ENCODE data around the gene WDR1. TPM values are rescaled to one million over a fixed set of nuclear protein-coding genes. Genes with fewer than 3 reads are reported as not detected.

The WDR1 gene
- total and polyA plus RNA-seq, 4 donors = 159 to 593 (median 273) TPM

- WGBS, 2 donors = 81 to 85% methylated on average over 4 of the region's 4 CpGs
- intact Hi-C loops (cut with DNase I) = loop anchor here in 1 of 2 donors (1.0 to 2.0 kb wide), 2 partner anchors 10 to 13 kb away; partner anchors contain the start of gene WDR1
- ATAC-seq (ENCODE audit: low FRiP score) (no peak), DNase-seq (no peak)
- Histone ChIP-seq H3K27me3 (ENCODE audit: control insufficient read depth in 1 of 2, insufficient read depth in 2 of 2, low read length in 1 of 2) (no peaks in the 10 kb centered on the region), H3K27ac (ENCODE audit: low read depth in 1 of 2, low read length in 2 of 2) (peak overlapping the region; percentile 62 to 74), H3K4me1 (ENCODE audit: control insufficient read depth in 1 of 2, insufficient read depth in 2 of 2, low read length in 2 of 2) (peaks cover 5 to 24% of the 10 kb centered on the region in 2 donors), H3K36me3 (ENCODE audit: control insufficient read depth in 1 of 2, insufficient read depth in 2 of 2, low read length in 1 of 2) (peaks cover 0 to 4% of the 10 kb centered on the region in 2 donors), H3K9me3 (ENCODE audit: control insufficient read depth, low read length) (no peaks in the 10 kb centered on the region), H3K4me3 (ENCODE audit: low read length in 2 of 2) (no peak overlapping the region)
These were observed 10.7 kb downstream of the WDR1 start for GRCh38 chr4:10105920-10106319.

- no peak overlapping the region for H3K4me3 ChIP-seq (ENCODE audit: low read length in 2 of 2)
- H3K4me1 ChIP-seq (ENCODE audit: control insufficient read depth in 1 of 2, insufficient read depth in 2 of 2, low read length in 2 of 2) = peaks cover 5 to 24% of the 10 kb centered on the region in 2 donors
- H3K36me3 ChIP-seq (ENCODE audit: control insufficient read depth in 1 of 2, insufficient read depth in 2 of 2, low read length in 1 of 2) = peaks cover 0 to 4% of the 10 kb centered on the region in 2 donors
- ATAC-seq (ENCODE audit: low FRiP score) (no peak), DNase-seq (no peak)
- H3K27ac ChIP-seq (ENCODE audit: low read depth in 1 of 2, low read length in 2 of 2) = peak overlapping the region in 1 of 2 donors; percentile 23
- no peaks in the 10 kb centered on the region for H3K27me3 ChIP-seq (ENCODE audit: control insufficient read depth in 1 of 2, insufficient read depth in 2 of 2, low read length in 1 of 2)
- intact Hi-C loops (cut with DNase I) = no loop called here
- WGBS, 2 donors = 85 to 86% methylated on average over 4 of the region's 4 CpGs
- no peaks in the 10 kb centered on the region for H3K9me3 ChIP-seq (ENCODE audit: control insufficient read depth, low read length)
These were observed 11.2 kb downstream of the WDR1 start for GRCh38 chr4:10105421-10105820.

- H3K4me3 ChIP-seq (ENCODE audit: low read length in 2 of 2) = no peak overlapping the region
- 35 to 42% methylated on average over 6 of the region's 6 CpGs for WGBS, 2 donors
- no peak for ATAC-seq (ENCODE audit: low FRiP score)
- peaks cover 5 to 24% of the 10 kb centered on the region in 2 donors for H3K4me1 ChIP-seq (ENCODE audit: control insufficient read depth in 1 of 2, insufficient read depth in 2 of 2, low read length in 2 of 2)
- intact Hi-C loops (cut with DNase I) = no loop called here
- H3K27me3 ChIP-seq (ENCODE audit: control insufficient read depth in 1 of 2, insufficient read depth in 2 of 2, low read length in 1 of 2) = no peaks in the 10 kb centered on the region
- H3K9me3 ChIP-seq (ENCODE audit: control insufficient read depth, low read length) = no peaks in the 10 kb centered on the region
- H3K36me3 ChIP-seq (ENCODE audit: control insufficient read depth in 1 of 2, insufficient read depth in 2 of 2, low read length in 1 of 2) = peaks cover 0 to 2% of the 10 kb centered on the region in 2 donors
- peak overlapping the region; percentile 69 to 71 for H3K27ac ChIP-seq (ENCODE audit: low read depth in 1 of 2, low read length in 2 of 2)
- DNase-seq = no peak
These were observed 11.7 kb downstream of the WDR1 start for GRCh38 chr4:10104991-10105276.

GRCh38 chr4:10104211-10104990 is 12.2 kb downstream of the WDR1 start:
- peaks cover 5 to 18% of the 10 kb centered on the region in 2 donors for H3K4me1 ChIP-seq (ENCODE audit: control insufficient read depth in 1 of 2, insufficient read depth in 2 of 2, low read length in 2 of 2)
- H3K4me3 ChIP-seq (ENCODE audit: low read length in 2 of 2) = no peak overlapping the region
- intact Hi-C loops (cut with DNase I) = no loop called here
- no peak for DNase-seq
- peak overlapping the region; percentile 69 to 71 for H3K27ac ChIP-seq (ENCODE audit: low read depth in 1 of 2, low read length in 2 of 2)
- no peak for ATAC-seq (ENCODE audit: low FRiP score)
- WGBS, 2 donors = 25 to 27% methylated on average over 11 of the region's 11 CpGs
- no peaks in the 10 kb centered on the region for H3K27me3 ChIP-seq (ENCODE audit: control insufficient read depth in 1 of 2, insufficient read depth in 2 of 2, low read length in 1 of 2)
- H3K9me3 ChIP-seq (ENCODE audit: control insufficient read depth, low read length) = no peaks in the 10 kb centered on the region
- peaks cover 0 to 4% of the 10 kb centered on the region in 2 donors for H3K36me3 ChIP-seq (ENCODE audit: control insufficient read depth in 1 of 2, insufficient read depth in 2 of 2, low read length in 1 of 2)

- peaks cover 3 to 8% of the 10 kb centered on the region in 2 donors for H3K4me1 ChIP-seq (ENCODE audit: control insufficient read depth in 1 of 2, insufficient read depth in 2 of 2, low read length in 2 of 2)
- no peaks in the 10 kb centered on the region for H3K9me3 ChIP-seq (ENCODE audit: control insufficient read depth, low read length)
- peak overlapping the region in 1 of 2 donors; percentile 47 for H3K27ac ChIP-seq (ENCODE audit: low read depth in 1 of 2, low read length in 2 of 2)
- no peak for DNase-seq
- 62 to 63% methylated on average over 13 of the region's 13 CpGs for WGBS, 2 donors
- H3K36me3 ChIP-seq (ENCODE audit: control insufficient read depth in 1 of 2, insufficient read depth in 2 of 2, low read length in 1 of 2) = peaks cover 0 to 6% of the 10 kb centered on the region in 2 donors
- intact Hi-C loops (cut with DNase I) = no loop called here
- H3K4me3 ChIP-seq (ENCODE audit: low read length in 2 of 2) = no peak overlapping the region
- no peaks in the 10 kb centered on the region for H3K27me3 ChIP-seq (ENCODE audit: control insufficient read depth in 1 of 2, insufficient read depth in 2 of 2, low read length in 1 of 2)
- ATAC-seq (ENCODE audit: low FRiP score) = no peak
These were observed 13.9 kb downstream of the WDR1 start for GRCh38 chr4:10102474-10103332.

GRCh38 chr4:10101671-10102473 is 14.7 kb downstream of the WDR1 start:
- ATAC-seq (ENCODE audit: low FRiP score) = no peak
- no peak overlapping the region for H3K4me3 ChIP-seq (ENCODE audit: low read length in 2 of 2)
- intact Hi-C loops (cut with DNase I) = no loop called here

GRCh38 chr4:10100734-10101216 is 15.8 kb downstream of the WDR1 start:
- intact Hi-C loops (cut with DNase I) = no loop called here
- Histone ChIP-seq H3K4me3 (ENCODE audit: low read length in 2 of 2) (no peak overlapping the region), H3K27ac (ENCODE audit: low read depth in 1 of 2, low read length in 2 of 2) (peak overlapping the region in 1 of 2 donors; percentile 2), H3K27me3 (ENCODE audit: control insufficient read depth in 1 of 2, insufficient read depth in 2 of 2, low read length in 1 of 2) (no peaks in the 10 kb centered on the region), H3K4me1 (ENCODE audit: control insufficient read depth in 1 of 2, insufficient read depth in 2 of 2, low read length in 2 of 2) (peaks cover 3 to 10% of the 10 kb centered on the region in 2 donors), H3K9me3 (ENCODE audit: control insufficient read depth, low read length) (no peaks in the 10 kb centered on the region), H3K36me3 (ENCODE audit: control insufficient read depth in 1 of 2, insufficient read depth in 2 of 2, low read length in 1 of 2) (peaks cover 0 to 8% of the 10 kb centered on the region in 2 donors)
- WGBS, 2 donors = 21% methylated on average over 12 of the region's 12 CpGs
- DNase-seq (peak in 1 of 2 donors; percentile 86), ATAC-seq (ENCODE audit: low FRiP score) (peak; percentile 34)

More at GRCh38 chr4:10101671-10102473, 14.7 kb downstream of the WDR1 start:
- 26 to 31% methylated on average over 14 of the region's 14 CpGs for WGBS, 2 donors
- Histone ChIP-seq H3K27me3 (ENCODE audit: control insufficient read depth in 1 of 2, insufficient read depth in 2 of 2, low read length in 1 of 2) (no peaks in the 10 kb centered on the region), H3K9me3 (ENCODE audit: control insufficient read depth, low read length) (no peaks in the 10 kb centered on the region), H3K4me1 (ENCODE audit: control insufficient read depth in 1 of 2, insufficient read depth in 2 of 2, low read length in 2 of 2) (peaks cover 3 to 10% of the 10 kb centered on the region in 2 donors), H3K27ac (ENCODE audit: low read depth in 1 of 2, low read length in 2 of 2) (peak overlapping the region; percentile 44 to 47), H3K36me3 (ENCODE audit: control insufficient read depth in 1 of 2, insufficient read depth in 2 of 2, low read length in 1 of 2) (peaks cover 0 to 8% of the 10 kb centered on the region in 2 donors)
- no peak for DNase-seq
